ENCODE measurements around the gene SRRD. TPM values are rescaled to one million over a fixed set of nuclear protein-coding genes. Genes with fewer than 3 reads are reported as not detected.
A peak's percentile ranks its signal among the peaks of the same experiment; 100 is the strongest.

The SRRD gene
- total RNA-seq, 1 experiment from 2014 or later: 21.9 TPM

DNA sequence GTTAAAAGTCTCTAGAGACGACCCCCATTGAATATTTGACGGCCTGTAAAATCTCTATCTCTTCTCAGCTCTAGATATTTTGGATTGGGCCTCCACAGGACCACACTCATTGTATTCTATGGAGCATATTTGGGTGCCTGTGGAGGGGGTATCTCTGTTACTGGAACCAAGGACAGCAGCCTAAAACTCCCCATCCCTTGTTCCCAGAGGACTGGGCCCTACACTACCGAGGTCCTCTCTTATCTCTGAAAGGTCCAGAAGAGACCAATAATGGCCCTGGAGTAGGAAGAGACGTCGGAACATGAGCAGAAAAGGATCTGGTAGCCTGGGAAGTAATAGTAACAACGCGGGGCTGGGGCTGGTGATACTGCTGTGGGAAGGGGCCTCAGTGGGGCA is 636 bp upstream of the SRRD start:
- no peaks in the 10 kb centered on the region for H3K27me3 ChIP-seq (ENCODE audit: control insufficient read depth, insufficient read depth, low read length)
- peaks cover 4% of the 10 kb centered on the region for H3K36me3 ChIP-seq (ENCODE audit: control insufficient read depth, insufficient read depth, low read length)
- ChIA-PET CTCF (no interaction called here), POLR2A (interaction anchor here (0.5 to 0.7 kb wide), 4 partner anchors 10 to 128 kb away, joined by 3 to 7 read pairs (median 4); no protein-coding TSS in a partner anchor)
- in situ Hi-C loops (cut with HindIII; ENCODE audit: low pct_unique_long_range_greater_than_20kb, low sequenced_read_pairs) (no loop called here), intact Hi-C loops (cut with micrococcal nuclease; ENCODE audit: unreplicated experiment) (no loop called here)
- TF ChIP-seq TCF7L2 (IDR thresholded peaks at IDR 0.05; ENCODE audit: low read depth, low read length): no peak
- TF ChIP-seq SIN3A (IDR thresholded peaks at IDR 0.05; ENCODE audit: borderline replicate concordance, insufficient read depth, low read depth, low read length): no peak
- TF ChIP-seq, protein P1, sequence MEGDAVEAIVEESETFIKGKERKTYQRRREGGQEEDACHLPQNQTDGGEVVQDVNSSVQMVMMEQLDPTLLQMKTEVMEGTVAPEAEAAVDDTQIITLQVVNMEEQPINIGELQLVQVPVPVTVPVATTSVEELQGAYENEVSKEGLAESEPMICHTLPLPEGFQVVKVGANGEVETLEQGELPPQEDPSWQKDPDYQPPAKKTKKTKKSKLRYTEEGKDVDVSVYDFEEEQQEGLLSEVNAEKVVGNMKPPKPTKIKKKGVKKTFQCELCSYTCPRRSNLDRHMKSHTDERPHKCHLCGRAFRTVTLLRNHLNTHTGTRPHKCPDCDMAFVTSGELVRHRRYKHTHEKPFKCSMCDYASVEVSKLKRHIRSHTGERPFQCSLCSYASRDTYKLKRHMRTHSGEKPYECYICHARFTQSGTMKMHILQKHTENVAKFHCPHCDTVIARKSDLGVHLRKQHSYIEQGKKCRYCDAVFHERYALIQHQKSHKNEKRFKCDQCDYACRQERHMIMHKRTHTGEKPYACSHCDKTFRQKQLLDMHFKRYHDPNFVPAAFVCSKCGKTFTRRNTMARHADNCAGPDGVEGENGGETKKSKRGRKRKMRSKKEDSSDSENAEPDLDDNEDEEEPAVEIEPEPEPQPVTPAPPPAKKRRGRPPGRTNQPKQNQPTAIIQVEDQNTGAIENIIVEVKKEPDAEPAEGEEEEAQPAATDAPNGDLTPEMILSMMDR (IDR thresholded peaks at IDR 0.05): no peak
- no peak for TF ChIP-seq POLR2AphosphoS5 (IDR thresholded peaks at IDR 0.05; ENCODE audit: low read depth, low read length)
- TF ChIP-seq, protein P2, sequence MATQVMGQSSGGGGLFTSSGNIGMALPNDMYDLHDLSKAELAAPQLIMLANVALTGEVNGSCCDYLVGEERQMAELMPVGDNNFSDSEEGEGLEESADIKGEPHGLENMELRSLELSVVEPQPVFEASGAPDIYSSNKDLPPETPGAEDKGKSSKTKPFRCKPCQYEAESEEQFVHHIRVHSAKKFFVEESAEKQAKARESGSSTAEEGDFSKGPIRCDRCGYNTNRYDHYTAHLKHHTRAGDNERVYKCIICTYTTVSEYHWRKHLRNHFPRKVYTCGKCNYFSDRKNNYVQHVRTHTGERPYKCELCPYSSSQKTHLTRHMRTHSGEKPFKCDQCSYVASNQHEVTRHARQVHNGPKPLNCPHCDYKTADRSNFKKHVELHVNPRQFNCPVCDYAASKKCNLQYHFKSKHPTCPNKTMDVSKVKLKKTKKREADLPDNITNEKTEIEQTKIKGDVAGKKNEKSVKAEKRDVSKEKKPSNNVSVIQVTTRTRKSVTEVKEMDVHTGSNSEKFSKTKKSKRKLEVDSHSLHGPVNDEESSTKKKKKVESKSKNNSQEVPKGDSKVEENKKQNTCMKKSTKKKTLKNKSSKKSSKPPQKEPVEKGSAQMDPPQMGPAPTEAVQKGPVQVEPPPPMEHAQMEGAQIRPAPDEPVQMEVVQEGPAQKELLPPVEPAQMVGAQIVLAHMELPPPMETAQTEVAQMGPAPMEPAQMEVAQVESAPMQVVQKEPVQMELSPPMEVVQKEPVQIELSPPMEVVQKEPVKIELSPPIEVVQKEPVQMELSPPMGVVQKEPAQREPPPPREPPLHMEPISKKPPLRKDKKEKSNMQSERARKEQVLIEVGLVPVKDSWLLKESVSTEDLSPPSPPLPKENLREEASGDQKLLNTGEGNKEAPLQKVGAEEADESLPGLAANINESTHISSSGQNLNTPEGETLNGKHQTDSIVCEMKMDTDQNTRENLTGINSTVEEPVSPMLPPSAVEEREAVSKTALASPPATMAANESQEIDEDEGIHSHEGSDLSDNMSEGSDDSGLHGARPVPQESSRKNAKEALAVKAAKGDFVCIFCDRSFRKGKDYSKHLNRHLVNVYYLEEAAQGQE (IDR thresholded peaks at IDR 0.05; ENCODE audit: insufficient read depth in 1 of 2, low read depth in 2 of 2, low read length in 1 of 2): no peak
- H3K27ac ChIP-seq (ENCODE audit: low read length): peak overlapping the region; percentile 87
- BruUV-seq (replicated peaks): no TSS peak
- no peaks in the 10 kb centered on the region for H3K9me3 ChIP-seq (ENCODE audit: control insufficient read depth, insufficient read depth, low read depth, low read length)
- peak overlapping the region; percentile 89 to 95 for H3K4me3 ChIP-seq (ENCODE audit: low read depth in 2 of 2, low read length in 2 of 2)
- peaks cover 31% of the 10 kb centered on the region for H3K4me1 ChIP-seq (ENCODE audit: control insufficient read depth, insufficient read depth, low read length)
- DNase-seq (ENCODE audit: low read depth, low spot score): no peak
- no peak for ATAC-seq

DNA sequence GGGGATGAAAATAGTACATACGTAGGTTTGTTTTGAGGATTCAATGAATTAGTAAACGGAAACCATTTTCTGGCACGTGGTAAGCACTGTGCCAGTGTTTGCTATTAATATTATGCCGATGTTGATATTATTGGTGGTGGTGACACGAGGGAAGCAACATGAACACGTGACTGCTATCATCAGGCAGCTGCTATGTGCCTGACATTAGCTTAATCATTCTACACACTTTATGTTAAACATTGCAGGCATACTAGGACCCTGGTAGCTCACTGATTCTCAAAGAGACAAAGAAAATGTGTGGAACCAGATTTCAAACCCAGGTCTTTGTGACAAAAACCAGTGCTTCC is 656 bp downstream of the SRRD start:
- TSS peak; percentile 71 for BruUV-seq (replicated peaks)
- intact Hi-C loops (cut with micrococcal nuclease; ENCODE audit: unreplicated experiment) (no loop called here), in situ Hi-C loops (cut with HindIII; ENCODE audit: low pct_unique_long_range_greater_than_20kb, low sequenced_read_pairs) (no loop called here)
- H3K4me3 ChIP-seq (ENCODE audit: low read depth in 2 of 2, low read length in 2 of 2): peak overlapping the region; percentile 89 to 95
- H3K9me3 ChIP-seq (ENCODE audit: control insufficient read depth, insufficient read depth, low read depth, low read length): no peaks in the 10 kb centered on the region
- no peak for DNase-seq (ENCODE audit: low read depth, low spot score)
- POLR2A ChIA-PET: no interaction called here
- no peaks in the 10 kb centered on the region for H3K27me3 ChIP-seq (ENCODE audit: control insufficient read depth, insufficient read depth, low read length)
- CTCF ChIA-PET: no interaction called here
- peaks cover 31% of the 10 kb centered on the region for H3K4me1 ChIP-seq (ENCODE audit: control insufficient read depth, insufficient read depth, low read length)
- H3K36me3 ChIP-seq (ENCODE audit: control insufficient read depth, insufficient read depth, low read length): peaks cover 8% of the 10 kb centered on the region
- ATAC-seq: no peak
- TF ChIP-seq, protein P1 (IDR thresholded peaks at IDR 0.05): no peak
- no peak for TF ChIP-seq SIN3A (IDR thresholded peaks at IDR 0.05; ENCODE audit: borderline replicate concordance, insufficient read depth, low read depth, low read length)
- no peak for TF ChIP-seq TCF7L2 (IDR thresholded peaks at IDR 0.05; ENCODE audit: low read depth, low read length)
- TF ChIP-seq, protein P2 (IDR thresholded peaks at IDR 0.05; ENCODE audit: insufficient read depth in 1 of 2, low read depth in 2 of 2, low read length in 1 of 2): no peak
- TF ChIP-seq POLR2AphosphoS5 (IDR thresholded peaks at IDR 0.05; ENCODE audit: low read depth, low read length): no peak
- peak overlapping the region; percentile 81 for H3K27ac ChIP-seq (ENCODE audit: low read length)

Data from Panc1 (cell line).